Lower lobe of right lung (tissue), 2 donors: ENCODE data around the gene PTPRT. TPM values are rescaled to one million over a fixed set of nuclear protein-coding genes. Genes with fewer than 3 reads are reported as not detected.

Source experiments
- ATAC-seq, 2 donors: fragments of 200-7000 bp; cut with Tn5 transposase; one replicate each; pipeline ENCODE4 v1.9.1; 2020 to 2022; ENCODE audit warnings: mild to moderate bottlenecking in 2 of 2, moderate library complexity in 2 of 2
- DNase-seq: peaks from one replicate; pipeline ENCODE4 v3.0.0-alpha.2; 2020
- H3K27ac ChIP-seq: fragments of 200-600 bp; one replicate; pipeline ENCODE4 v1.8.0; 2022
- H3K27me3 ChIP-seq: fragments of 200-600 bp; one replicate; pipeline ENCODE4 v1.8.0; 2022; ENCODE audit warnings: low read depth
- H3K36me3 ChIP-seq: fragments of 200-600 bp; one replicate; pipeline ENCODE4 v1.8.0; 2022; ENCODE audit warnings: mild to moderate bottlenecking
- H3K4me1 ChIP-seq: fragments of 200-600 bp; one replicate; pipeline ENCODE4 v1.8.0; 2022
- H3K4me3 ChIP-seq: fragments of 200-600 bp; one replicate; pipeline ENCODE4 v1.8.0; 2022; ENCODE audit warnings: mild to moderate bottlenecking
- H3K9me3 ChIP-seq: fragments of 200-600 bp; one replicate; pipeline ENCODE4 v1.8.0; 2022
- intact Hi-C: fragments of 100-400 bp; cut with DNase I; formaldehyde crosslinking; loops from one replicate; pipeline ENCODE4 v1.11.0; 2022
- total RNA-seq: library from RNA; stranded (reverse); fragmentation: NEBNext Ultra II Directional; extraction: Animal tissue kit (Norgen Biotek cat#: 25700); gene quantifications from one replicate; pipeline ENCODE4 v1.2.1, GENCODE V29; 2021
- TF ChIP-seq, protein P1 (sequence below): fragments of 200-600 bp; IDR thresholded peaks from one replicate; pipeline ENCODE4 v1.8.0; 2022; ENCODE audit warnings: antibody characterized with exemption, mild to moderate bottlenecking
- donor health status: DM: no; HTN: yes; CAD: no; lungs with severe emphysema.

Gene PTPRT
- total RNA-seq, 1 donor from 2014 or later, result 8.0 TPM

GRCh38 chr20:42703744-42704143 is 486.0 kb downstream of the PTPRT start:
- intact Hi-C loops, result no loop called here

GRCh38 chr20:42701948-42702347 is 487.8 kb downstream of the PTPRT start:
- Histone ChIP-seq H3K36me3 (no peaks in the 10 kb centered on the region), H3K4me1 (no peaks in the 10 kb centered on the region), H3K27ac (no peak overlapping the region), H3K4me3 (no peak overlapping the region), H3K9me3 (no peaks in the 10 kb centered on the region), H3K27me3 (peaks cover under 1% of the 10 kb centered on the region)
- TF ChIP-seq, protein P1, sequence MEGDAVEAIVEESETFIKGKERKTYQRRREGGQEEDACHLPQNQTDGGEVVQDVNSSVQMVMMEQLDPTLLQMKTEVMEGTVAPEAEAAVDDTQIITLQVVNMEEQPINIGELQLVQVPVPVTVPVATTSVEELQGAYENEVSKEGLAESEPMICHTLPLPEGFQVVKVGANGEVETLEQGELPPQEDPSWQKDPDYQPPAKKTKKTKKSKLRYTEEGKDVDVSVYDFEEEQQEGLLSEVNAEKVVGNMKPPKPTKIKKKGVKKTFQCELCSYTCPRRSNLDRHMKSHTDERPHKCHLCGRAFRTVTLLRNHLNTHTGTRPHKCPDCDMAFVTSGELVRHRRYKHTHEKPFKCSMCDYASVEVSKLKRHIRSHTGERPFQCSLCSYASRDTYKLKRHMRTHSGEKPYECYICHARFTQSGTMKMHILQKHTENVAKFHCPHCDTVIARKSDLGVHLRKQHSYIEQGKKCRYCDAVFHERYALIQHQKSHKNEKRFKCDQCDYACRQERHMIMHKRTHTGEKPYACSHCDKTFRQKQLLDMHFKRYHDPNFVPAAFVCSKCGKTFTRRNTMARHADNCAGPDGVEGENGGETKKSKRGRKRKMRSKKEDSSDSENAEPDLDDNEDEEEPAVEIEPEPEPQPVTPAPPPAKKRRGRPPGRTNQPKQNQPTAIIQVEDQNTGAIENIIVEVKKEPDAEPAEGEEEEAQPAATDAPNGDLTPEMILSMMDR, result no peak
- ATAC-seq, result no peak
- DNase-seq, result no peak
- intact Hi-C loops, result no loop called here

More at GRCh38 chr20:42703744-42704143, 486.0 kb downstream of the PTPRT start:
- DNase-seq, result no peak
- Histone ChIP-seq H3K27ac (no peak overlapping the region), H3K9me3 (no peaks in the 10 kb centered on the region), H3K4me3 (no peak overlapping the region), H3K4me1 (no peaks in the 10 kb centered on the region), H3K27me3 (no peaks in the 10 kb centered on the region), H3K36me3 (no peaks in the 10 kb centered on the region)
- TF ChIP-seq, protein P1, result no peak
- ATAC-seq, result no peak

DNA sequence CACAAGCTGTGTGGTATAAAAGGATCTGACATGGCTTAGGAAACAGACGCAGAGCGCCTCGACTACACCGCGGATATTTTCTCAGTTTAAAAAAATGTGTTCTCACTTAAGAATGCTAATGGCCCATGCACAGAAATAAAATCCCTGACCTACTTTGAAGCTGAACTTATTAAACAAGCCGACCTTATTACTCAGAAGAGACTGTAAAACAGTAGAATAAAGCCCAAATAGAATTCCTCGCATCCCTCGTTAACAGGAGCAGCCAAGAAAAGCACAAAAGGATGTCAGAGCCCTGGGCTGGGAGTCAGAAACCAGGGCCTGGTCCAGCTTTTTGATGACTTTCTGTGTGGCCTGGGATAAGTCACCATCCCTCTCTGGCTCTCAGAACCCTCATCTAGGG is 489.3 kb downstream of the PTPRT start:
- Histone ChIP-seq H3K4me3 (no peak overlapping the region), H3K27me3 (peaks cover 3% of the 10 kb centered on the region), H3K9me3 (no peaks in the 10 kb centered on the region), H3K27ac (no peak overlapping the region), H3K4me1 (no peaks in the 10 kb centered on the region), H3K36me3 (no peaks in the 10 kb centered on the region)
- TF ChIP-seq, protein P1, result no peak
- ATAC-seq, result no peak
- no peak for DNase-seq
- intact Hi-C loops, result no loop called here

DNA sequence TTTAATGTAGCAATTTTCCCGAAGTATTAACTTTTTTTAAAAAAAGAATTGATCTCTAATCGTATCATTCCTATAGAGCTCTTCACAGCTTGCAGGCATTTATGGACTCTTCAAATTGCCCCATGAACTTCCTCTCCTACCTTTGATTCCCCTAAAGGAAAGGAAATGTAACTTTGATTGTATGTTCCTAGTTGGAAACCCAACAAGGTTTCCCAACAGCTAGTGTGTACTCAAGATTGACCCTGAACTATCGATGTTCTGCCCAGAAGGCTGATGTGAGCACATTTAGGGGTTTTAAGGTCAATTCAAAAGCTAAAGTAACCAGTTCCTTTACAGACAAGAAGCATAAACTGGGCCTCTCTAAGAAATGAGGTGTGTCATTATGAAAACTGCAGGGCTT is 491.7 kb downstream of the PTPRT start:
- no peaks in the 10 kb centered on the region for H3K9me3 ChIP-seq
- H3K27ac ChIP-seq, result no peak overlapping the region
- H3K4me3 ChIP-seq, result no peak overlapping the region
- H3K4me1 ChIP-seq, result no peaks in the 10 kb centered on the region
- peaks cover 3% of the 10 kb centered on the region for H3K27me3 ChIP-seq
- no peaks in the 10 kb centered on the region for H3K36me3 ChIP-seq
- TF ChIP-seq, protein P1, result no peak
- DNase-seq (no peak), ATAC-seq (no peak)
- intact Hi-C loops, result no loop called here

DNA sequence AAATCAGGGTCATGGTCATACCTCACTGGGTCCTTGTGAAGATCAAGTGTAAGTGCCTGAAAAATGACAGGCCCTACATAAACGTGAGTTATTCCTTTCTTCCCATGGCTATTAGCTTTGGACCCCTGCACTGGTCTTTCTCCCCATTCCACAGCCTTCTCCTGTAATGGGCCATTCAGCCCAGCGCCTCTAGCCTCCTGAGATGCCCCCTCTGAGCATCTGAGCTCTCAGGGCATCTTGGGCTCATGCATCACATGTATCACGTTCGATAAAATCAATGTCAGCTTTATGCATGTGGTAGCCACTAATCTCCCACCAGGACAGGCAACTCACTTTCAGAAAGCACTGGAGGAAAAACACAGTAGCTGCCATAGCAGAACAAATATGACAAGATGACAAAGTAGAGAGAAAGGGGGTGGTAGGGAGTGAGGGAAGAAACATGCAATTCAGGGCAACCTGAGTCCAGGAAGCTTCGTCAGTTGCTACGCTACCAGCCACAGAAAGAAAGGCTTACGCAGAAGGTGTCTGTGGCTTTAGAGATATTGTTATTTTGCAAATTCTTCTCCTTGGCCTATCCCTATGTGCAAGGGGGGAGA is 498.8 kb downstream of the PTPRT start:
- H3K27me3 ChIP-seq, result no peaks in the 10 kb centered on the region
- no peaks in the 10 kb centered on the region for H3K9me3 ChIP-seq
- DNase-seq, result no peak
- intact Hi-C loops, result no loop called here
- ATAC-seq, result no peak
- TF ChIP-seq, protein P1, result no peak
- no peaks in the 10 kb centered on the region for H3K4me1 ChIP-seq
- H3K27ac ChIP-seq, result no peak overlapping the region
- no peaks in the 10 kb centered on the region for H3K36me3 ChIP-seq
- no peak overlapping the region for H3K4me3 ChIP-seq
